ENCODE results near the gene PCYT2. TPM values are rescaled to one million over a fixed set of nuclear protein-coding genes. Genes with fewer than 3 reads are reported as not detected.

The PCYT2 gene
- total RNA-seq, 1 experiment from 2014 or later = 55.4 TPM

GRCh38 chr17:81941484-81942166 lies 30.4 kb upstream of the PCYT2 start:
- intact Hi-C loops (cut with micrococcal nuclease; ENCODE audit: unreplicated experiment) = no loop called here
- Histone ChIP-seq H3K36me3 (ENCODE audit: insufficient read depth, low read length, poor library complexity, severe bottlenecking) (no peaks in the 10 kb centered on the region), H3K27ac (ENCODE audit: low read depth, low read length, poor library complexity, severe bottlenecking) (no peak overlapping the region), H3K4me3 (ENCODE audit: low read depth, low read length, poor library complexity, severe bottlenecking) (no peak overlapping the region), H3K4me1 (ENCODE audit: insufficient read depth, low read length, poor library complexity, severe bottlenecking) (peaks cover 4% of the 10 kb centered on the region), H3K27me3 (replicated peaks; ENCODE audit: insufficient read depth, low read depth, low read length, poor library complexity) (no peaks in the 10 kb centered on the region), H3K9me3 (ENCODE audit: low read depth, low read length, poor library complexity, severe bottlenecking) (no peaks in the 10 kb centered on the region)
- ChIA-PET CTCF (no interaction called here), POLR2A (ENCODE audit: low non-redundant PET) (no interaction called here)
- no peak for DNase-seq (ENCODE audit: low spot score)
- BruUV-seq (replicated peaks) = no TSS peak
- TF ChIP-seq CTCF (conservative IDR thresholded peaks at IDR 0.05; ENCODE audit: low read depth, low read length) (no peak), EZH2 (IDR thresholded peaks at IDR 0.05; ENCODE audit: borderline replicate concordance, low read depth, low read length, poor library complexity, severe bottlenecking) (no peak)

- Histone ChIP-seq H3K36me3 (ENCODE audit: insufficient read depth, low read length, poor library complexity, severe bottlenecking) (no peaks in the 10 kb centered on the region), H3K4me1 (ENCODE audit: insufficient read depth, low read length, poor library complexity, severe bottlenecking) (peaks cover 4% of the 10 kb centered on the region), H3K9me3 (ENCODE audit: low read depth, low read length, poor library complexity, severe bottlenecking) (no peaks in the 10 kb centered on the region), H3K4me3 (ENCODE audit: low read depth, low read length, poor library complexity, severe bottlenecking) (no peak overlapping the region), H3K27ac (ENCODE audit: low read depth, low read length, poor library complexity, severe bottlenecking) (no peak overlapping the region), H3K27me3 (replicated peaks; ENCODE audit: insufficient read depth, low read depth, low read length, poor library complexity) (no peaks in the 10 kb centered on the region)
- POLR2A ChIA-PET (ENCODE audit: low non-redundant PET) = no interaction called here
- intact Hi-C loops (cut with micrococcal nuclease; ENCODE audit: unreplicated experiment) = no loop called here
- BruUV-seq (replicated peaks) = no TSS peak
- CTCF ChIA-PET = no interaction called here
- TF ChIP-seq CTCF (conservative IDR thresholded peaks at IDR 0.05; ENCODE audit: low read depth, low read length) (no peak), EZH2 (IDR thresholded peaks at IDR 0.05; ENCODE audit: borderline replicate concordance, low read depth, low read length, poor library complexity, severe bottlenecking) (no peak)
- DNase-seq (ENCODE audit: low spot score) = no peak
Measured at GRCh38 chr17:81940538-81941483, 29.6 kb upstream of the PCYT2 start.

- Histone ChIP-seq H3K27ac (ENCODE audit: low read depth, low read length, poor library complexity, severe bottlenecking) (no peak overlapping the region), H3K4me3 (ENCODE audit: low read depth, low read length, poor library complexity, severe bottlenecking) (no peak overlapping the region), H3K27me3 (replicated peaks; ENCODE audit: insufficient read depth, low read depth, low read length, poor library complexity) (no peaks in the 10 kb centered on the region), H3K4me1 (ENCODE audit: insufficient read depth, low read length, poor library complexity, severe bottlenecking) (peaks cover 4% of the 10 kb centered on the region), H3K9me3 (ENCODE audit: low read depth, low read length, poor library complexity, severe bottlenecking) (no peaks in the 10 kb centered on the region), H3K36me3 (ENCODE audit: insufficient read depth, low read length, poor library complexity, severe bottlenecking) (peaks cover 6% of the 10 kb centered on the region)
- CTCF ChIA-PET = interaction anchor here (1.1 kb wide), 1 partner anchor 19 kb away, joined by 3 read pairs; no protein-coding TSS in a partner anchor
- TF ChIP-seq CTCF (conservative IDR thresholded peaks at IDR 0.05; ENCODE audit: low read depth, low read length) (no peak), EZH2 (IDR thresholded peaks at IDR 0.05; ENCODE audit: borderline replicate concordance, low read depth, low read length, poor library complexity, severe bottlenecking) (no peak)
- POLR2A ChIA-PET (ENCODE audit: low non-redundant PET) = no interaction called here
- intact Hi-C loops (cut with micrococcal nuclease; ENCODE audit: unreplicated experiment) = no loop called here
- DNase-seq (ENCODE audit: low spot score) = no peak
- no TSS peak for BruUV-seq (replicated peaks)
Measured at GRCh38 chr17:81939881-81940385, 28.7 kb upstream of the PCYT2 start.
